ENCODE measurements around the gene KLHL30.
A peak's percentile ranks its signal among the peaks of the same experiment; 100 is the strongest.

The KLHL30 gene

GRCh38 chr2:238173692-238174091 is 35.2 kb downstream of the KLHL30 start:
- Mint-ChIP-seq H3K36me3 (ENCODE audit: low read depth) (peaks cover 93% of the 10 kb centered on the region), H3K4me3 (no peak overlapping the region), H3K27me3 (no peaks in the 10 kb centered on the region)

GRCh38 chr2:238174291-238174690 is 35.8 kb downstream of the KLHL30 start:
- no peak overlapping the region for H3K27ac Mint-ChIP-seq
- H3K36me3 Mint-ChIP-seq (ENCODE audit: low read depth): peaks cover 93% of the 10 kb centered on the region
- H3K4me1 Mint-ChIP-seq (ENCODE audit: low read depth): no peaks in the 10 kb centered on the region
- no peaks in the 10 kb centered on the region for H3K27me3 Mint-ChIP-seq
- no peak for DNase-seq
- no peak overlapping the region for H3K4me3 Mint-ChIP-seq
- H3K9me3 Mint-ChIP-seq: no peaks in the 10 kb centered on the region

More at GRCh38 chr2:238173692-238174091, 35.2 kb downstream of the KLHL30 start:
- no peak for DNase-seq
- no peaks in the 10 kb centered on the region for H3K4me1 Mint-ChIP-seq (ENCODE audit: low read depth)
- H3K27ac Mint-ChIP-seq: no peak overlapping the region
- no peaks in the 10 kb centered on the region for H3K9me3 Mint-ChIP-seq

GRCh38 chr2:238174701-238175100 is 36.2 kb downstream of the KLHL30 start:
- no peak overlapping the region for H3K27ac Mint-ChIP-seq
- no peak for DNase-seq
- no peaks in the 10 kb centered on the region for H3K9me3 Mint-ChIP-seq
- H3K4me3 Mint-ChIP-seq: no peak overlapping the region
- H3K36me3 Mint-ChIP-seq (ENCODE audit: low read depth): peaks cover 93% of the 10 kb centered on the region
- no peaks in the 10 kb centered on the region for H3K4me1 Mint-ChIP-seq (ENCODE audit: low read depth)
- no peaks in the 10 kb centered on the region for H3K27me3 Mint-ChIP-seq

GRCh38 chr2:238176613-238177012 is 38.1 kb downstream of the KLHL30 start:
- Mint-ChIP-seq H3K9me3 (no peaks in the 10 kb centered on the region), H3K4me1 (ENCODE audit: low read depth) (no peaks in the 10 kb centered on the region), H3K27ac (no peak overlapping the region), H3K4me3 (no peak overlapping the region), H3K27me3 (no peaks in the 10 kb centered on the region), H3K36me3 (ENCODE audit: low read depth) (peaks cover 97% of the 10 kb centered on the region)
- no peak for DNase-seq

GRCh38 chr2:238180554-238180953 is 42.1 kb downstream of the KLHL30 start:
- DNase-seq: no peak
- Mint-ChIP-seq H3K36me3 (ENCODE audit: low read depth) (peaks cover 97% of the 10 kb centered on the region), H3K27me3 (no peaks in the 10 kb centered on the region), H3K4me3 (no peak overlapping the region), H3K4me1 (ENCODE audit: low read depth) (peaks cover 8% of the 10 kb centered on the region), H3K9me3 (no peaks in the 10 kb centered on the region), H3K27ac (no peak overlapping the region)

- no peak overlapping the region for H3K27ac Mint-ChIP-seq
- DNase-seq: no peak
- peaks cover 99% of the 10 kb centered on the region for H3K36me3 Mint-ChIP-seq (ENCODE audit: low read depth)
- no peaks in the 10 kb centered on the region for H3K9me3 Mint-ChIP-seq
- peaks cover 8% of the 10 kb centered on the region for H3K4me1 Mint-ChIP-seq (ENCODE audit: low read depth)
- no peaks in the 10 kb centered on the region for H3K27me3 Mint-ChIP-seq
- H3K4me3 Mint-ChIP-seq: no peak overlapping the region
These were observed 43.9 kb downstream of the KLHL30 start for GRCh38 chr2:238182362-238182761.

- Mint-ChIP-seq H3K4me1 (ENCODE audit: low read depth) (peaks cover 8% of the 10 kb centered on the region), H3K4me3 (no peak overlapping the region), H3K36me3 (ENCODE audit: low read depth) (peaks cover 100% of the 10 kb centered on the region), H3K27me3 (no peaks in the 10 kb centered on the region), H3K9me3 (no peaks in the 10 kb centered on the region), H3K27ac (peak overlapping the region; percentile 41)
- no peak for DNase-seq
These were observed 45.4 kb downstream of the KLHL30 start for GRCh38 chr2:238183821-238184220.

- no peak overlapping the region for H3K27ac Mint-ChIP-seq
- peaks cover 8% of the 10 kb centered on the region for H3K4me1 Mint-ChIP-seq (ENCODE audit: low read depth)
- H3K4me3 Mint-ChIP-seq: no peak overlapping the region
- no peaks in the 10 kb centered on the region for H3K9me3 Mint-ChIP-seq
- H3K27me3 Mint-ChIP-seq: no peaks in the 10 kb centered on the region
- no peak for DNase-seq
- peaks cover 100% of the 10 kb centered on the region for H3K36me3 Mint-ChIP-seq (ENCODE audit: low read depth)
These were observed 49.4 kb downstream of the KLHL30 start for GRCh38 chr2:238187618-238188548.

- H3K27me3 Mint-ChIP-seq: no peaks in the 10 kb centered on the region
- no peaks in the 10 kb centered on the region for H3K9me3 Mint-ChIP-seq
- no peak for DNase-seq
- peaks cover 100% of the 10 kb centered on the region for H3K36me3 Mint-ChIP-seq (ENCODE audit: low read depth)
- H3K4me1 Mint-ChIP-seq (ENCODE audit: low read depth): peaks cover under 1% of the 10 kb centered on the region
- no peak overlapping the region for H3K4me3 Mint-ChIP-seq
- H3K27ac Mint-ChIP-seq: no peak overlapping the region
These were observed 52.0 kb downstream of the KLHL30 start for GRCh38 chr2:238190445-238190844.
